Measurements from ENCODE around the gene PDCD10. TPM values are rescaled to one million over a fixed set of nuclear protein-coding genes. Genes with fewer than 3 reads are reported as not detected.

The PDCD10 gene
- total RNA-seq, 1 donor from 2014 or later: 101 TPM

GRCh38 chr3:167773584-167773983 is 38.9 kb upstream of the PDCD10 start:
- H3K27me3 ChIP-seq (ENCODE audit: control insufficient read depth, insufficient read depth, low read length): no peaks in the 10 kb centered on the region
- TF ChIP-seq, protein P1, sequence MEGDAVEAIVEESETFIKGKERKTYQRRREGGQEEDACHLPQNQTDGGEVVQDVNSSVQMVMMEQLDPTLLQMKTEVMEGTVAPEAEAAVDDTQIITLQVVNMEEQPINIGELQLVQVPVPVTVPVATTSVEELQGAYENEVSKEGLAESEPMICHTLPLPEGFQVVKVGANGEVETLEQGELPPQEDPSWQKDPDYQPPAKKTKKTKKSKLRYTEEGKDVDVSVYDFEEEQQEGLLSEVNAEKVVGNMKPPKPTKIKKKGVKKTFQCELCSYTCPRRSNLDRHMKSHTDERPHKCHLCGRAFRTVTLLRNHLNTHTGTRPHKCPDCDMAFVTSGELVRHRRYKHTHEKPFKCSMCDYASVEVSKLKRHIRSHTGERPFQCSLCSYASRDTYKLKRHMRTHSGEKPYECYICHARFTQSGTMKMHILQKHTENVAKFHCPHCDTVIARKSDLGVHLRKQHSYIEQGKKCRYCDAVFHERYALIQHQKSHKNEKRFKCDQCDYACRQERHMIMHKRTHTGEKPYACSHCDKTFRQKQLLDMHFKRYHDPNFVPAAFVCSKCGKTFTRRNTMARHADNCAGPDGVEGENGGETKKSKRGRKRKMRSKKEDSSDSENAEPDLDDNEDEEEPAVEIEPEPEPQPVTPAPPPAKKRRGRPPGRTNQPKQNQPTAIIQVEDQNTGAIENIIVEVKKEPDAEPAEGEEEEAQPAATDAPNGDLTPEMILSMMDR (IDR thresholded peaks at IDR 0.05; ENCODE audit: insufficient read depth, low read length, poor library complexity, severe bottlenecking): no peak
- H3K4me3 ChIP-seq (ENCODE audit: low read depth, low read length): no peak overlapping the region
- no peaks in the 10 kb centered on the region for H3K36me3 ChIP-seq (ENCODE audit: control insufficient read depth, insufficient read depth, low read length)
- DNase-seq (ENCODE audit: low read depth): no peak

DNA sequence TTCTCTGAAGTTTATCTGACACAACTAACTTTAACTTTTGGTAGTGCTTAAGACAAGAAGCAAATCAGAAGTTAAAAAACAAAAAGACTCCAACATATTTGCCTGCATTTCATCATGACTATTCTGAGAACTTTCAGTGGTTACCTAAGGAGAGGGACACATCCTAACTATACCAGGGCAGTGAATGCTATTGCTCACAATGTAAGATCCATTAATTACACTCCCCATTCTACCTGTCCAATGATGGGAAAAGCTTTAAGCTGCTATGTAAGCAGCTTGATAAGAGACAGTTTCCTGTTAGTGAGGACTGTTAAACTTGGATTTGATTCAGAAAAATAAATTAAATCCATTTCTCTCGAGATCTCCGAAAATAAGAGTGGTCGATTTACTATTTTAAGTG is 38.3 kb upstream of the PDCD10 start:
- no peaks in the 10 kb centered on the region for H3K36me3 ChIP-seq (ENCODE audit: control insufficient read depth, insufficient read depth, low read length)
- H3K27me3 ChIP-seq (ENCODE audit: control insufficient read depth, insufficient read depth, low read length): no peaks in the 10 kb centered on the region
- H3K4me3 ChIP-seq (ENCODE audit: low read depth, low read length): no peak overlapping the region
- TF ChIP-seq, protein P1 (IDR thresholded peaks at IDR 0.05; ENCODE audit: insufficient read depth, low read length, poor library complexity, severe bottlenecking): no peak
- DNase-seq (ENCODE audit: low read depth): no peak

GRCh38 chr3:167762296-167762695 is 27.6 kb upstream of the PDCD10 start:
- TF ChIP-seq, protein P1 (IDR thresholded peaks at IDR 0.05; ENCODE audit: insufficient read depth, low read length, poor library complexity, severe bottlenecking): no peak
- DNase-seq (ENCODE audit: low read depth): no peak
- Histone ChIP-seq H3K27me3 (ENCODE audit: control insufficient read depth, insufficient read depth, low read length) (no peaks in the 10 kb centered on the region), H3K4me3 (ENCODE audit: low read depth, low read length) (no peak overlapping the region), H3K36me3 (ENCODE audit: control insufficient read depth, insufficient read depth, low read length) (no peaks in the 10 kb centered on the region)

GRCh38 chr3:167761302-167761701 is 26.6 kb upstream of the PDCD10 start:
- Histone ChIP-seq H3K4me3 (ENCODE audit: low read depth, low read length) (no peak overlapping the region), H3K27me3 (ENCODE audit: control insufficient read depth, insufficient read depth, low read length) (no peaks in the 10 kb centered on the region), H3K36me3 (ENCODE audit: control insufficient read depth, insufficient read depth, low read length) (no peaks in the 10 kb centered on the region)
- DNase-seq (ENCODE audit: low read depth): no peak
- TF ChIP-seq, protein P1 (IDR thresholded peaks at IDR 0.05; ENCODE audit: insufficient read depth, low read length, poor library complexity, severe bottlenecking): no peak

GRCh38 chr3:167754049-167754448 is 19.4 kb upstream of the PDCD10 start:
- H3K27me3 ChIP-seq (ENCODE audit: control insufficient read depth, insufficient read depth, low read length): no peaks in the 10 kb centered on the region
- no peaks in the 10 kb centered on the region for H3K36me3 ChIP-seq (ENCODE audit: control insufficient read depth, insufficient read depth, low read length)
- no peak overlapping the region for H3K4me3 ChIP-seq (ENCODE audit: low read depth, low read length)
- TF ChIP-seq, protein P1 (IDR thresholded peaks at IDR 0.05; ENCODE audit: insufficient read depth, low read length, poor library complexity, severe bottlenecking): no peak
- no peak for DNase-seq (ENCODE audit: low read depth)

DNA sequence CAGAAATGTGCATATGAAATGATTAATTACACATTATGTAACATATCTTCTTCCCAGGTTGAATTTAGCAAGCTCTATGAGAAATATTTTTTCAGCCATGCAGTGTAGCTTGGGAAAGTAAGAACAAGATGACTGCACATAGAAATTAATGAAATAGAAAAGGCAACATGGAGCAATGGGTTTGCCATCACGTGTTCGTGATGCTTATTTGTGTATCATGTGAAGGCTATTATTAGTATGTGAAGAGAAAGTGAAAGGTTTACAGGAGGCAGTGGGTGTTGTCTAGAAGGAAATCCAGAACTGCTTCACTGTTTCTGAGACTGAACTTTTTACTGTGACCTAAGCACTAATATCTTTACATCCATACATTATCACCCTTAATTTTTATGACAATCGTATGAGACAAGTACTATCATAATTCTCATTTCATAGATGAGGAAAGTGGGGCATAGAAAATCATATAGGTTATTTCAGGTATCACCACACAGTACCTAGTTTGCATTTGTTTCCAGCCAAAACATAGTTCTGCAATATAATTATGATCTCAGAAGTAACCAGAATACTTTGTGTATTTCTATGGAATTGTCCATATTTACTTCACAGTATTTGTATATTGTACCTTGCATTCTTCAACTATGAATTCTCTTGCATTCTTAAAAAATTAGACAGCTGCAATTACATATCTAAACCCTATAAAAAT is 15.7 kb upstream of the PDCD10 start:
- TF ChIP-seq, protein P1 (IDR thresholded peaks at IDR 0.05; ENCODE audit: insufficient read depth, low read length, poor library complexity, severe bottlenecking): no peak

More for the DNA sequence above, 15.7 kb upstream of the PDCD10 start:
- no peaks in the 10 kb centered on the region for H3K27me3 ChIP-seq (ENCODE audit: control insufficient read depth, insufficient read depth, low read length)
- no peak overlapping the region for H3K4me3 ChIP-seq (ENCODE audit: low read depth, low read length)
- H3K36me3 ChIP-seq (ENCODE audit: control insufficient read depth, insufficient read depth, low read length): no peaks in the 10 kb centered on the region
- no peak for DNase-seq (ENCODE audit: low read depth)
